HEK293 (cell line): ENCODE data around the gene FES.

Experiments used
- CTCF ChIA-PET: fragments of 350-600 bp; formaldehyde crosslinking; extraction: SDS; loops from one replicate; lab custom pipeline; 2021; ENCODE audit warnings: antibody characterized with exemption; lab: Yijun Ruan, JAX
- POLR2A ChIA-PET: fragments of 300-600 bp; formaldehyde crosslinking; extraction: SDS; loops from one replicate; lab custom pipeline; 2020; ENCODE audit warnings: antibody characterized with exemption, inconsistent platforms; lab: Yijun Ruan, JAX
- H3K27ac ChIP-seq: fragments of 200-500 bp; sonication (Bioruptor generic); 2 replicates; pipeline ENCODE4 v1.5.1; 2014; ENCODE audit warnings: low read depth, low read length, control low read depth, inconsistent platforms; ENCODE audit errors: extremely low read depth
- H3K36me3 ChIP-seq, 2 experiments: fragments of 200-500 bp in 1 of 2; sonication (Bioruptor generic) in 1 of 2; 1 replicate in 1 of 2; 2 replicates in 1 of 2; pipeline ENCODE4 v1.5.1; 2014 to 2017; ENCODE audit warnings: inconsistent platforms in 2 of 2, low read length in 2 of 2; ENCODE audit not compliant: control insufficient read depth in 2 of 2, insufficient read depth in 1 of 2
- H3K4me1 ChIP-seq: fragments of 200-500 bp; sonication (Bioruptor generic); 2 replicates; pipeline ENCODE4 v1.5.1; 2014; ENCODE audit warnings: mild to moderate bottlenecking, low read length, inconsistent platforms; ENCODE audit not compliant: control insufficient read depth, insufficient read depth
- H3K4me3 ChIP-seq: 2 replicates; pipeline ENCODE4 v1.5.1; 2011; ENCODE audit warnings: low read depth, mild to moderate bottlenecking, control low read depth, low read length, moderate library complexity
- H3K9me3 ChIP-seq: fragments of 200-500 bp; sonication (Bioruptor generic); 2 replicates; pipeline ENCODE4 v1.5.1; 2014; ENCODE audit warnings: low read depth, low read length, inconsistent platforms; ENCODE audit not compliant: control insufficient read depth, insufficient read depth
- HOXD13 ChIP-seq: sonication (generic); formaldehyde crosslinking; IDR thresholded peaks from 2 replicates; pipeline ENCODE4 v1.8.0; 2022; ENCODE audit warnings: missing genetic modification reagents, borderline replicate concordance
- KLF7 ChIP-seq: fragments of 450-650 bp; formaldehyde crosslinking; IDR thresholded peaks from 2 replicates; pipeline ENCODE4 v1.5.1; 2016; ENCODE audit warnings: missing biosample characterization, missing genetic modification characterization, borderline replicate concordance
- KLF8 ChIP-seq: fragments of 450-650 bp; formaldehyde crosslinking; IDR thresholded peaks from 2 replicates; pipeline ENCODE4 v1.5.1; 2016; ENCODE audit warnings: missing biosample characterization, missing genetic modification characterization
- SP3 ChIP-seq: fragments of 450-650 bp; formaldehyde crosslinking; IDR thresholded peaks from 2 replicates; pipeline ENCODE4 v1.5.1; 2016; ENCODE audit warnings: missing biosample characterization, missing genetic modification characterization
- SP7 ChIP-seq: fragments of 450-650 bp; formaldehyde crosslinking; IDR thresholded peaks from 2 replicates; pipeline ENCODE4 v1.5.1; 2016; ENCODE audit warnings: missing biosample characterization, missing genetic modification characterization
- ZBTB1 ChIP-seq: fragments of 450-650 bp; formaldehyde crosslinking; IDR thresholded peaks from 2 replicates; pipeline ENCODE4 v1.5.1; 2016; ENCODE audit warnings: missing biosample characterization, missing genetic modification characterization
- ZFP41 ChIP-seq: fragments of 450-650 bp; formaldehyde crosslinking; IDR thresholded peaks from 2 replicates; pipeline ENCODE4 v1.5.1; 2016; ENCODE audit warnings: missing biosample characterization, missing genetic modification characterization, borderline replicate concordance
- ZFP69B ChIP-seq: fragments of 450-650 bp; formaldehyde crosslinking; IDR thresholded peaks from 2 replicates; pipeline ENCODE4 v1.5.1; 2016; ENCODE audit warnings: missing biosample characterization, missing genetic modification characterization
- ZNF155 ChIP-seq: fragments of 450-650 bp; formaldehyde crosslinking; IDR thresholded peaks from 2 replicates; pipeline ENCODE4 v1.5.1; 2016; ENCODE audit warnings: missing biosample characterization, missing genetic modification characterization
- ZNF221 ChIP-seq: fragments of 450-650 bp; formaldehyde crosslinking; IDR thresholded peaks from 2 replicates; pipeline ENCODE4 v1.5.1; 2017; ENCODE audit warnings: missing biosample characterization, missing genetic modification characterization, borderline replicate concordance
- ZNF311 ChIP-seq: fragments of 450-650 bp; formaldehyde crosslinking; IDR thresholded peaks from 2 replicates; pipeline ENCODE4 v1.5.1; 2017; ENCODE audit warnings: missing biosample characterization, missing genetic modification characterization, borderline replicate concordance
- ZNF324 ChIP-seq: fragments of 450-650 bp; formaldehyde crosslinking; IDR thresholded peaks from 2 replicates; pipeline ENCODE4 v1.5.1; 2016; ENCODE audit warnings: missing biosample characterization, missing genetic modification characterization
- ZNF341 ChIP-seq: fragments of 450-650 bp; formaldehyde crosslinking; IDR thresholded peaks from 2 replicates; pipeline ENCODE4; 2016; ENCODE audit warnings: low read depth, missing biosample characterization, missing genetic modification characterization
- ZNF391 ChIP-seq: fragments of 450-650 bp; formaldehyde crosslinking; IDR thresholded peaks from 2 replicates; pipeline ENCODE4 v1.5.1; 2016; ENCODE audit warnings: low read depth, missing biosample characterization, missing genetic modification characterization, borderline replicate concordance
- ZNF600 ChIP-seq: fragments of 450-650 bp; formaldehyde crosslinking; IDR thresholded peaks from 2 replicates; pipeline ENCODE4 v1.5.1; 2016; ENCODE audit warnings: missing biosample characterization, missing genetic modification characterization
- ZNF660 ChIP-seq: fragments of 450-650 bp; IDR thresholded peaks from 2 replicates; pipeline ENCODE4 v1.5.1; 2018; ENCODE audit warnings: missing biosample characterization, mild to moderate bottlenecking, missing genetic modification characterization
- ZNF777 ChIP-seq: fragments of 450-650 bp; formaldehyde crosslinking; IDR thresholded peaks from 2 replicates; pipeline ENCODE4 v1.5.1; 2017; ENCODE audit warnings: missing biosample characterization, missing genetic modification characterization, borderline replicate concordance
- ZNF792 ChIP-seq: fragments of 450-650 bp; formaldehyde crosslinking; IDR thresholded peaks from 2 replicates; pipeline ENCODE4 v1.5.1; 2016; ENCODE audit warnings: missing biosample characterization, missing genetic modification characterization
- TF ChIP-seq, protein P1 (sequence below): fragments of 450-650 bp; formaldehyde crosslinking; IDR thresholded peaks from 2 replicates; pipeline ENCODE4 v1.5.1; 2016; ENCODE audit warnings: missing biosample characterization, missing genetic modification characterization
- TF ChIP-seq, protein P2 (sequence below): fragments of 450-650 bp; formaldehyde crosslinking; IDR thresholded peaks from 2 replicates; pipeline ENCODE4 v1.5.1; 2016; ENCODE audit warnings: missing biosample characterization, missing genetic modification characterization
- TF ChIP-seq, protein P3 (sequence below): sonication (generic); formaldehyde crosslinking; IDR thresholded peaks from 2 replicates; pipeline ENCODE4 v1.8.1; 2022; ENCODE audit warnings: mild to moderate bottlenecking, moderate library complexity, missing genetic modification reagents
- TF ChIP-seq, protein P4 (sequence below): fragments of 450-650 bp; formaldehyde crosslinking; IDR thresholded peaks from 2 replicates; pipeline ENCODE4 v1.5.1; 2016; ENCODE audit warnings: missing biosample characterization, missing genetic modification characterization, borderline replicate concordance

The FES gene

DNA sequence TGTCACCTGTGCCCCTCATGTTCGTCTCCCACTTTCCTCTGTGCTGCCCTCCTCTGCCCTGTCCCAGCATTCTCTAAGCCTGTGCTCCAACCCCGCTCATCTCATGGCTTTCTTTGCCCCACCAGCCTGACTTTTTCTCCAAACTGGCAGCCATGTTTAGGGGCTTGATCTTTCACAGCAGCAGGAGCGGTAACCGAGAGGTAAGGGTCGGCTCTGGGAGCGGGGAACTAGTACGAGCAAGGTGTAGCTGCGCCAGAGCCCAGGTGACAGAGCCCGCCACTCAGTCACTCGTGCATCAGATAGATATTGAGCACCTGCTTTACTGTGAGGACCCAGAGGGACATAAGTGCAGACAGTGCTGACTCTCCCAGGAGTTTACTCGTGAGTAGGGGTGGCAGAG, 32.2 kb downstream of the FES start (continued):
- TF ChIP-seq KLF7 (tag by site-specific recombination) (no peak), SP7 (tag by site-specific recombination) (no peak), KLF8 (tag by site-specific recombination) (no peak), ZNF777 (tag by site-specific recombination) (no peak), HOXD13 (no peak), ZNF660 (tag by site-specific recombination) (no peak)
- TF ChIP-seq, protein P1, sequence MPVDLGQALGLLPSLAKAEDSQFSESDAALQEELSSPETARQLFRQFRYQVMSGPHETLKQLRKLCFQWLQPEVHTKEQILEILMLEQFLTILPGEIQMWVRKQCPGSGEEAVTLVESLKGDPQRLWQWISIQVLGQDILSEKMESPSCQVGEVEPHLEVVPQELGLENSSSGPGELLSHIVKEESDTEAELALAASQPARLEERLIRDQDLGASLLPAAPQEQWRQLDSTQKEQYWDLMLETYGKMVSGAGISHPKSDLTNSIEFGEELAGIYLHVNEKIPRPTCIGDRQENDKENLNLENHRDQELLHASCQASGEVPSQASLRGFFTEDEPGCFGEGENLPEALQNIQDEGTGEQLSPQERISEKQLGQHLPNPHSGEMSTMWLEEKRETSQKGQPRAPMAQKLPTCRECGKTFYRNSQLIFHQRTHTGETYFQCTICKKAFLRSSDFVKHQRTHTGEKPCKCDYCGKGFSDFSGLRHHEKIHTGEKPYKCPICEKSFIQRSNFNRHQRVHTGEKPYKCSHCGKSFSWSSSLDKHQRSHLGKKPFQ (tag by site-specific recombination) = no peak

DNA sequence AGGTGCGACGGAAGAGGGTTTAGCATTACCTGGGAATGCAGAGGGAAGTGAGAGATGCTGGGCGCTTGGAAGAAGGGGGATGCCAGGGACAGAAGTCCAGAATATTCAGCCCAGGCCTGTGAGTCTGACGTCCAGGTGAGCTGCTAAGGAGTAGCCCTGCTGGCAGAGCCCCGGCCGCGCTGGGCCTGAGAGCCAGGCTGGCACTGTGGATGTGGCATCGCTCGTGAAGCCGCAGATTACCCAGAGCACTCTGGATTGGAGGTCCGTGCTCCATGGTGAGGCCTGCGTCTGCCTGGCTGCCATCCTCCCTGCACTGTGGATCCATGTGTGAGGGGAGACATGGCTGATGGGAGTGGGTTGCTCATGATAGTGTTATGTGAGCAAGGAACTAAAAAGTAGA, 33.3 kb downstream of the FES start:
- no peaks in the 10 kb centered on the region for H3K9me3 ChIP-seq
- POLR2A ChIA-PET = interaction anchor here (0.6 to 1.9 kb wide), 2 partner anchors 14 to 132 kb away, joined by 3 to 10 read pairs; partner anchors contain the start of gene MAN2A2
- H3K4me3 ChIP-seq = no peak overlapping the region
- peaks cover 43 to 91% of the 10 kb centered on the region in 2 experiments for H3K36me3 ChIP-seq
- H3K27ac ChIP-seq = no peak overlapping the region
- H3K4me1 ChIP-seq = no peaks in the 10 kb centered on the region
- CTCF ChIA-PET = interaction anchor here (0.5 to 2.1 kb wide), 4 partner anchors 15 to 22 kb away, joined by 3 to 7 read pairs (median 5); partner anchors contain the start of genes HDDC3 and MAN2A2
- TF ChIP-seq ZNF391 (tag by site-specific recombination) (no peak), ZNF155 (tag by site-specific recombination) (no peak), ZNF600 (tag by site-specific recombination) (0 out of 2 replicates have a peak, but pooled peaks have one; percentile 2)
- TF ChIP-seq, all 188 proteins: peak for 1

DNA sequence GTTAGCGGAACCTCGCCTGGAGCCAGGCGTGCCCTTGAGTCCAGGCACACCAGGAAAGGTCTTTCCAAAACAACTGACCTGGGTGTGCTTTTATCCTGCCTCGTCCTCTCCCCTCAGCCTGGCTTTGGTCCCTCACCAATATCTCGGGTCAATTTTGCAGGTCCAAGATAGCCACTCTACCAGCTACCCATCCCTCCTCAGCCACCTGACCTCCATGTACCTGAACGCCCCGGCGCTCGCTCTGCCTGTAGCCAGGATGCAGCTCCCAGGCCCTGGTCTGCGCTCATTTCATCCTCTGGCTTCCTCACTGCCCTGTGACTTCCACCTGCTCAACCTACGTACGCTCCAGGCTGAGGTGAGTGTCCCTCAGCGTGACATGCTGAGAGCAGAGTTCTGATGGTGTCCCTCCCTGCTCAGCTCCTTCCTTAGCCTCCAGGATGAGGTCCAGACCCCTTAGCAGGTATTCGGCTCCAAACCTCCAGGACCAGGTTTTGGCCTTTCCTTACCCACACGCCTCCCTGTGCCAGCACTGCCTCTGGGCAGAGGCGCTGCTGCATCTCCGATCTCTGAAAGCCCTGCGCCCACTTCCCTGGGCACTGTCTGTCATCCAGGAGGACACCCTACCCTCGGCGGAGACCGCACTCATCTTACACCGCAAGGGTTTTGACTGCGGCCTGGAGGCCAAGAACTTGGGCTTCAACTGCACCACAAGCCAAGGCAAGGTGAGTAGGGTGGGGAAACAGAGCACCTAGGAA, 33.9 kb downstream of the FES start:
- Histone ChIP-seq H3K27ac (no peak overlapping the region), H3K4me3 (no peak overlapping the region), H3K36me3 (peaks cover 38 to 85% of the 10 kb centered on the region in 2 experiments), H3K9me3 (no peaks in the 10 kb centered on the region), H3K4me1 (no peaks in the 10 kb centered on the region)
- TF ChIP-seq ZBTB1 (no peak), ZNF341 (tag by site-specific recombination) (no peak), ZNF311 (tag by site-specific recombination) (no peak), ZNF792 (tag by site-specific recombination) (no peak), ZFP41 (no peak), ZNF324 (no peak), ZFP69B (tag by site-specific recombination) (no peak), ZNF221 (tag by site-specific recombination) (no peak), ZNF600 (tag by site-specific recombination) (no peak), SP3 (tag by site-specific recombination) (no peak)
- TF ChIP-seq, protein P2, sequence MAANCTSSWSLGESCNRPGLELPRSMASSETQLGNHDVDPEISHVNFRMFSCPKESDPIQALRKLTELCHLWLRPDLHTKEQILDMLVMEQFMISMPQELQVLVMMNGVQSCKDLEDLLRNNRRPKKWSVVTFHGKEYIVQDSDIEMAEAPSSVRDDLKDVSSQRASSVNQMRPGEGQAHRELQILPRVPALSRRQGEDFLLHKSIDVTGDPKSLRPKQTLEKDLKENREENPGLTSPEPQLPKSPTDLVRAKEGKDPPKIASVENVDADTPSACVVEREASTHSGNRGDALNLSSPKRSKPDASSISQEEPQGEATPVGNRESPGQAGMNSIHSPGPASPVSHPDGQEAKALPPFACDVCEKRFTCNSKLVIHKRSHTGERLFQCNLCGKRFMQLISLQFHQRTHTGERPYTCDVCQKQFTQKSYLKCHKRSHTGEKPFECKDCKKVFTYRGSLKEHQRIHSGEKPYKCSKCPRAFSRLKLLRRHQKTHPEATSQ = no peak
- TF ChIP-seq, protein P3, sequence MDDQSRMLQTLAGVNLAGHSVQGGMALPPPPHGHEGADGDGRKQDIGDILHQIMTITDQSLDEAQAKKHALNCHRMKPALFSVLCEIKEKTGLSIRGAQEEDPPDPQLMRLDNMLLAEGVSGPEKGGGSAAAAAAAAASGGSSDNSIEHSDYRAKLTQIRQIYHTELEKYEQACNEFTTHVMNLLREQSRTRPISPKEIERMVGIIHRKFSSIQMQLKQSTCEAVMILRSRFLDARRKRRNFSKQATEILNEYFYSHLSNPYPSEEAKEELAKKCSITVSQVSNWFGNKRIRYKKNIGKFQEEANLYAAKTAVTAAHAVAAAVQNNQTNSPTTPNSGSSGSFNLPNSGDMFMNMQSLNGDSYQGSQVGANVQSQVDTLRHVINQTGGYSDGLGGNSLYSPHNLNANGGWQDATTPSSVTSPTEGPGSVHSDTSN = no peak
- TF ChIP-seq, protein P4, sequence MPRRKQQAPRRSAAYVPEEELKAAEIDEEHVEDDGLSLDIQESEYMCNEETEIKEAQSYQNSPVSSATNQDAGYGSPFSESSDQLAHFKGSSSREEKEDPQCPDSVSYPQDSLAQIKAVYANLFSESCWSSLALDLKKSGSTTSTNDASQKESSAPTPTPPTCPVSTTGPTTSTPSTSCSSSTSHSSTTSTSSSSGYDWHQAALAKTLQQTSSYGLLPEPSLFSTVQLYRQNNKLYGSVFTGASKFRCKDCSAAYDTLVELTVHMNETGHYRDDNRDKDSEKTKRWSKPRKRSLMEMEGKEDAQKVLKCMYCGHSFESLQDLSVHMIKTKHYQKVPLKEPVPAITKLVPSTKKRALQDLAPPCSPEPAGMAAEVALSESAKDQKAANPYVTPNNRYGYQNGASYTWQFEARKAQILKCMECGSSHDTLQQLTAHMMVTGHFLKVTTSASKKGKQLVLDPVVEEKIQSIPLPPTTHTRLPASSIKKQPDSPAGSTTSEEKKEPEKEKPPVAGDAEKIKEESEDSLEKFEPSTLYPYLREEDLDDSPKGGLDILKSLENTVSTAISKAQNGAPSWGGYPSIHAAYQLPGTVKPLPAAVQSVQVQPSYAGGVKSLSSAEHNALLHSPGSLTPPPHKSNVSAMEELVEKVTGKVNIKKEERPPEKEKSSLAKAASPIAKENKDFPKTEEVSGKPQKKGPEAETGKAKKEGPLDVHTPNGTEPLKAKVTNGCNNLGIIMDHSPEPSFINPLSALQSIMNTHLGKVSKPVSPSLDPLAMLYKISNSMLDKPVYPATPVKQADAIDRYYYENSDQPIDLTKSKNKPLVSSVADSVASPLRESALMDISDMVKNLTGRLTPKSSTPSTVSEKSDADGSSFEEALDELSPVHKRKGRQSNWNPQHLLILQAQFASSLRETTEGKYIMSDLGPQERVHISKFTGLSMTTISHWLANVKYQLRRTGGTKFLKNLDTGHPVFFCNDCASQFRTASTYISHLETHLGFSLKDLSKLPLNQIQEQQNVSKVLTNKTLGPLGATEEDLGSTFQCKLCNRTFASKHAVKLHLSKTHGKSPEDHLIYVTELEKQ (tag by site-specific recombination) = no peak
- ChIA-PET POLR2A (interaction anchor here (0.6 to 1.9 kb wide), 3 partner anchors 8 to 132 kb away, joined by 3 to 10 read pairs (median 4); partner anchors contain the start of gene MAN2A2), CTCF (interaction anchor here (0.6 to 2.1 kb wide), 3 partner anchors 14 to 22 kb away, joined by 3 to 7 read pairs (median 7); partner anchors contain the start of genes HDDC3 and MAN2A2)
